AG04449 (cell line): Measurements from ENCODE around the gene CCNYL1.
"Not testable (repeated sequence)": the region's sequence is repeated elsewhere in the genome, so short reads cannot be mapped to it uniquely, and the experiment has no call there.

Experiments
- CTCF ChIA-PET: fragments of 350-600 bp; formaldehyde crosslinking; extraction: SDS; loops from one replicate; lab custom pipeline; 2021; ENCODE audit warnings: antibody characterized with exemption; lab: Yijun Ruan, JAX
- POLR2A ChIA-PET: fragments of 400-600, 350-600 bp; formaldehyde crosslinking; extraction: SDS; loops from one replicate; lab custom pipeline; 2020; ENCODE audit warnings: antibody characterized with exemption, inconsistent platforms; lab: Yijun Ruan, JAX
- DNase-seq: peaks from one replicate; pipeline ENCODE4 v3.0.0-alpha.2; 2010; ENCODE audit warnings: low read depth, low spot score
- H3K4me3 ChIP-seq: 2 replicates; pipeline ENCODE4 v1.5.1; 2011; ENCODE audit warnings: low read depth, mild to moderate bottlenecking, control low read depth, low read length
- TF ChIP-seq, protein P1 (sequence below): IDR thresholded peaks from one replicate; pipeline ENCODE4 v1.5.1; 2011; ENCODE audit warnings: mild to moderate bottlenecking, moderate library complexity, low read length, control low read depth, inconsistent platforms; ENCODE audit not compliant: insufficient read depth; ENCODE audit errors: missing control alignments

The CCNYL1 gene

GRCh38 chr2:207694811-207695281, 16.6 kb upstream of the CCNYL1 start:
- no peak overlapping the region for H3K4me3 ChIP-seq
- POLR2A ChIA-PET, result interaction anchor here (0.8 to 1.1 kb wide), 3 partner anchors 10 to 70 kb away, joined by 3 read pairs; partner anchors contain the start of genes CCNYL1 and METTL21A
- TF ChIP-seq, protein P1, sequence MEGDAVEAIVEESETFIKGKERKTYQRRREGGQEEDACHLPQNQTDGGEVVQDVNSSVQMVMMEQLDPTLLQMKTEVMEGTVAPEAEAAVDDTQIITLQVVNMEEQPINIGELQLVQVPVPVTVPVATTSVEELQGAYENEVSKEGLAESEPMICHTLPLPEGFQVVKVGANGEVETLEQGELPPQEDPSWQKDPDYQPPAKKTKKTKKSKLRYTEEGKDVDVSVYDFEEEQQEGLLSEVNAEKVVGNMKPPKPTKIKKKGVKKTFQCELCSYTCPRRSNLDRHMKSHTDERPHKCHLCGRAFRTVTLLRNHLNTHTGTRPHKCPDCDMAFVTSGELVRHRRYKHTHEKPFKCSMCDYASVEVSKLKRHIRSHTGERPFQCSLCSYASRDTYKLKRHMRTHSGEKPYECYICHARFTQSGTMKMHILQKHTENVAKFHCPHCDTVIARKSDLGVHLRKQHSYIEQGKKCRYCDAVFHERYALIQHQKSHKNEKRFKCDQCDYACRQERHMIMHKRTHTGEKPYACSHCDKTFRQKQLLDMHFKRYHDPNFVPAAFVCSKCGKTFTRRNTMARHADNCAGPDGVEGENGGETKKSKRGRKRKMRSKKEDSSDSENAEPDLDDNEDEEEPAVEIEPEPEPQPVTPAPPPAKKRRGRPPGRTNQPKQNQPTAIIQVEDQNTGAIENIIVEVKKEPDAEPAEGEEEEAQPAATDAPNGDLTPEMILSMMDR, result no peak
- DNase-seq, result no peak
- CTCF ChIA-PET, result no interaction called here

GRCh38 chr2:207695293-207695692, 16.1 kb upstream of the CCNYL1 start:
- CTCF ChIA-PET, result no interaction called here
- no peak for DNase-seq
- POLR2A ChIA-PET, result interaction anchor here (0.8 to 1.1 kb wide), 2 partner anchors 11 to 70 kb away, joined by 3 read pairs; partner anchors contain the start of gene METTL21A
- no peak overlapping the region for H3K4me3 ChIP-seq
- TF ChIP-seq, protein P1, result no peak

DNA sequence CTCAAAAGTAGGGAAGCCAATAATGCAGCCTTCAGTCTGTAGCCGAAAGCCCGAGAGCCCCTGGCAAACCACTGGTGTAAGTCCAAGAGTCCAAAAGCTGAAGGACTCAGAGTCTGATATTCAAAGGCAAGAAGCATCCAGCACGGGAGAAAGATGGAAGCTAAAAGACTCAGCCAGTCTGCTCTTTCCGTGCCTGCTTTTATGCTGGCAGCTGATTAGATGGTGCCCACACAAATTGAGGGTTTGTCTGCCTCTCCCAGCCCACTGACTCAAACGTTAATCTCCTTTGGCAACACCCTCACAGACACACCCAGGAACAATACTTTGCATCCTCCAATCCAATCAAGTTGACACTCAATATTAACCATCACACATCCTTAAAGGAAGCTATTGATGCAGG, 14.5 kb upstream of the CCNYL1 start:
- CTCF ChIA-PET, DNase-seq, H3K4me3 ChIP-seq, POLR2A ChIA-PET: not testable (repeated sequence)

- TF ChIP-seq, protein P1, result no peak
- DNase-seq, result no peak
- ChIA-PET POLR2A (no interaction called here), CTCF (no interaction called here)
- H3K4me3 ChIP-seq, result no peak overlapping the region
Observed at GRCh38 chr2:207697411-207697810, 14.0 kb upstream of the CCNYL1 start.

DNA sequence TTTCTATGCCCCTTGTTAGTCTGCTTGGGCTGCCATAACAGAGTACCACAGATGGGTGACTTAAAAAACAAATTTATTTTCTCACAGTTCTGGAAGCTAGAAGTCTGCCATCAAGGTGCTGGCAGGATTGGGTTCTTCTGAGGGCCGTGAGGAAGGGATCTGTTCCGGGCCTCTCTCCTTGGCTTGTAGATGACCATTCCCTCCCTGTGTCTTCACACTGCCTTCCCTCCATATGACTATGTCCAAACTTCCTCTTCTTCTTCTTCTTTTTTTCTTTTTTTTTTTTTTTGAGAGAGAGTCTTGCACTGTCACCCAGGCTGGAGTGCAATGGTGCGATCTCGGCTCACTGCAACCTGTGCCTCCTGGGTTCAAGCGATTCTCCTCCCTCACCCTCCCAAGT, 13.1 kb upstream of the CCNYL1 start:
- no peak for DNase-seq
- TF ChIP-seq, protein P1, result no peak
- no peak overlapping the region for H3K4me3 ChIP-seq
- ChIA-PET POLR2A (no interaction called here), CTCF (no interaction called here)

- no peak for DNase-seq
- TF ChIP-seq, protein P1, result no peak
- H3K4me3 ChIP-seq, result no peak overlapping the region
- CTCF ChIA-PET, result no interaction called here
- POLR2A ChIA-PET, result no interaction called here
Observed at GRCh38 chr2:207704078-207704477, 7.4 kb upstream of the CCNYL1 start.

DNA sequence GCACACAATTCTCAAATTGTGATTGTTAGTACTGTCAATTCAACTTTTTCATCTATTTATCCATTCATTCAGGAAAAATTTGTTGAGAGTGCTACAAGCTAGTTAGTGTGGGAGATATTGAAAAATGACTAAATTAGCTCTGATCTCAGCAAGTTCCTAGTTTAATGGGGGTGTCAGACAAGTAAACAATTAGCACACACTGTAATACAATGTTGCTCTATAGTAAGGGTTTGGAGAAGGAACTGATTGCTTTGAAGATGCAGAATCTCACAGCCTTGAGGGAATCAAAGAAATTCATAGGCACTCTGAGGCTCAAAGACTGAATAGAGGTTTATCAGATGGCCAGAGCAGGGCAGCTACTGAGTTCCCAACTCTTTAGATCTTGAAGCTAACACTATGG, 6.8 kb upstream of the CCNYL1 start:
- H3K4me3 ChIP-seq, result no peak overlapping the region
- ChIA-PET POLR2A (no interaction called here), CTCF (no interaction called here)
- DNase-seq, result no peak
- TF ChIP-seq, protein P1, result no peak
